ENCODE results near the gene TWNK. TPM values are rescaled to one million over a fixed set of nuclear protein-coding genes. Genes with fewer than 3 reads are reported as not detected.

Gene TWNK
- total RNA-seq, 4 donors from 2014 or later, result 5.5 to 7.7 (median 6.8) TPM

DNA sequence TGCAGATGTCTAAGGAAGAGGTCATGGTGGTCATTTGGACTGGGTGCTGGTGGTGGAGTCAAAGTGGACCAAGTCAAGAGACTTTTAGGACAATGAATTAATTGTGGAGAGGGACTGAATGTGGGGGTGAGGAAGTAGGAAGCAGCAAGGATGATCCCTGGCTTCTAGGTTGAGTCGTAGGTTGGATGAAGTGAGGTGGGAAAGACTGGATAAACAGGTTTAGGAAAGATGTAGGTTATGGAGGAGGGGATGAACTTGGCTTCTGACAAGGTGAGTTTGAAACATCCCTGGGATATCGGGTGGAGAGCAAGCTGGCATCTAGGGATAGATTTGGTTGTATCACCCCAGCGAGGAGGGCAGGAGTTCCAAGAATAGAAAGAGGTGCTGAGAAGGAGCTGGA lies 10.4 kb upstream of the TWNK start:
- intact Hi-C loops (cut with DNase I), result no loop called here
- DNase-seq, result no peak
- no peak for TF ChIP-seq CTCF (IDR thresholded peaks at IDR 0.05)
- no peak for TF ChIP-seq POLR2A (IDR thresholded peaks at IDR 0.05)
- WGBS, 2 donors, result 71 to 87% methylated on average over 3 of the region's 3 CpGs
- H3K27ac ChIP-seq, result no peak overlapping the region
- no peaks in the 10 kb centered on the region for H3K9me3 ChIP-seq
- H3K4me1 ChIP-seq, result no peaks in the 10 kb centered on the region
- H3K27me3 ChIP-seq, result no peaks in the 10 kb centered on the region
- no peak overlapping the region for H3K4me3 ChIP-seq (replicated peaks in 1 of 3)
- peaks cover 9 to 11% of the 10 kb centered on the region in 2 donors for H3K36me3 ChIP-seq

DNA sequence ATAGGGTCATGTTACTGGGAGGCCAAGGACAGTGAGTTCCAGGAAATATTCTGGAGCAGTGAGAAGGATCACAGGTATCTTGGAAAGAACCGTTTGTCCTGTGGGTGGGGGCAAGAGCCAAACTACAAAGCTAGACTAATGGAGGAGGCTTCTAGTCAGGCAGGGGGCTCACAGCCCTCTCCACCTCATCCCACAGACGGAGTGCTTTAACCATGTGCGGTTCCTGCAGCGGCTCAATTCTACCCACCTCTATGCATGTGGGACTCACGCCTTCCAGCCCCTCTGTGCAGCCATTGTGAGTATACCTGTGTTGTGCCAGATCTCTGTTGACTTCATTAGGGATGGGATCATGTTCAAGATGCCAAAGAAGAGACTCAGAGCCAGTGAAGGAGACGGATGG lies 9.9 kb upstream of the TWNK start:
- no peak for TF ChIP-seq CTCF (IDR thresholded peaks at IDR 0.05)
- no peak for TF ChIP-seq POLR2A (IDR thresholded peaks at IDR 0.05)
- DNase-seq, result no peak
- no peaks in the 10 kb centered on the region for H3K27me3 ChIP-seq
- intact Hi-C loops (cut with DNase I), result no loop called here
- H3K4me3 ChIP-seq (replicated peaks in 1 of 3), result no peak overlapping the region
- H3K36me3 ChIP-seq, result peaks cover 9 to 11% of the 10 kb centered on the region in 2 donors
- H3K9me3 ChIP-seq, result no peaks in the 10 kb centered on the region
- H3K4me1 ChIP-seq, result no peaks in the 10 kb centered on the region
- WGBS, 2 donors, result 84 to 88% methylated on average over 6 of the region's 6 CpGs
- no peak overlapping the region for H3K27ac ChIP-seq

DNA sequence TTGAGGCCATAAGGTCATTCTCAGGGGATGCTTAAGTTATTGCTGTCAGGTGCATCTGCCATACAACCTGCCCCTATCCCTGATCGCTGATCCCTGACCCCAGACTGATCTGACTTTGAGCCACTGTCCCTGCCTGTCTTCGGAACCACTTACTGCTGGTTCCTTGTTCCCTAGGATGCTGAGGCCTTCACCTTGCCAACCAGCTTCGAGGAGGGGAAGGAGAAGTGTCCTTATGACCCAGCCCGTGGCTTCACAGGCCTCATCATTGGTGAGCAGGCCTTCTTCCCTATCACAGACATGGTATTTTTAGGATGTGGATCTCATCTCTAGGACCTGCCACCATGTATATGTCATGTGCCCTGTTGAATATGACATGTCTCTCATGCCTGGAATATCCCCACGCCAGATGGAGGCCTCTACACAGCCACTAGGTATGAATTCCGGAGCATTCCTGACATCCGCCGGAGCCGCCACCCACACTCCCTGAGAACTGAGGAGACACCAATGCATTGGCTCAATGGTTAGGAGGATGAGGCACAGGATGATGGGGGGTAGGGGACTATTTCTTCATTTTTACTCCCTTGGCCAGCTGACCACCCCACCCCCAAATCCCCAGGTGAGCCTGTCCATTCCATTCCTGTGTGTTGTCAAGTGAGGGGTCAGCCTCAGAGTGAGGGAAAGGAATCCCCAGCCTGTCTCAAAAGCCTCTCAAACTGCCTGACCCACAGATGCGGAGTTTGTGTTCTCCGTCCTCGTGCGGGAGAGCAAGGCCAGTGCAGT lies 9.0 kb upstream of the TWNK start:
- Histone ChIP-seq H3K36me3 (peaks cover 11 to 16% of the 10 kb centered on the region in 2 donors), H3K27me3 (no peaks in the 10 kb centered on the region), H3K4me1 (no peaks in the 10 kb centered on the region), H3K9me3 (no peaks in the 10 kb centered on the region), H3K27ac (no peak overlapping the region), H3K4me3 (replicated peaks in 1 of 3) (no peak overlapping the region)
- no peak for DNase-seq
- TF ChIP-seq CTCF (IDR thresholded peaks at IDR 0.05) (no peak), POLR2A (IDR thresholded peaks at IDR 0.05) (no peak)
- WGBS, 2 donors, result 79 to 91% methylated on average over 6 to 13 of the region's 13 CpGs
- intact Hi-C loops (cut with DNase I), result no loop called here

DNA sequence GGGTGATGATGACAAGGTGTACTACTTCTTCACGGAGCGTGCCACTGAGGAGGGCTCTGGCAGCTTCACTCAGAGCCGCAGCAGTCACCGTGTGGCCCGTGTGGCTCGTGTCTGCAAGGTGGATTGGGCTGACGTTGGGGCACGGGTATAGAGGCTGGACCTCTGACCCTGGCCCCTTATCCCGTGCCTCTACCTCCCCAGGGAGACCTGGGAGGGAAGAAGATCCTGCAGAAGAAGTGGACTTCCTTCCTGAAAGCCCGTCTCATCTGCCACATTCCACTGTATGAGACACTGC lies 8.5 kb upstream of the TWNK start:
- no peak for DNase-seq
- WGBS, 2 donors, result 71 to 81% methylated on average over 1 to 10 of the region's 10 CpGs
- peaks cover 13 to 16% of the 10 kb centered on the region in 2 donors for H3K36me3 ChIP-seq
- H3K27ac ChIP-seq, result no peak overlapping the region
- H3K27me3 ChIP-seq, result no peaks in the 10 kb centered on the region
- no peak overlapping the region for H3K4me3 ChIP-seq (replicated peaks in 1 of 3)
- TF ChIP-seq POLR2A (IDR thresholded peaks at IDR 0.05) (no peak), CTCF (IDR thresholded peaks at IDR 0.05) (no peak)
- intact Hi-C loops (cut with DNase I), result no loop called here
- H3K4me1 ChIP-seq, result no peaks in the 10 kb centered on the region
- H3K9me3 ChIP-seq, result no peaks in the 10 kb centered on the region

- no peak overlapping the region for H3K4me3 ChIP-seq (replicated peaks in 1 of 3)
- intact Hi-C loops (cut with DNase I), result no loop called here
- no peaks in the 10 kb centered on the region for H3K4me1 ChIP-seq
- no peaks in the 10 kb centered on the region for H3K9me3 ChIP-seq
- 94 to 98% methylated on average over 11 to 16 of the region's 16 CpGs for WGBS, 2 donors
- TF ChIP-seq POLR2A (IDR thresholded peaks at IDR 0.05), result no peak
- peaks cover 13 to 16% of the 10 kb centered on the region in 2 donors for H3K36me3 ChIP-seq
- no peak overlapping the region for H3K27ac ChIP-seq
- no peaks in the 10 kb centered on the region for H3K27me3 ChIP-seq
- DNase-seq, result no peak
Measured at GRCh38 chr10:100979791-100980272, 7.5 kb upstream of the TWNK start.
